HepG2 (cell line): ENCODE measurements around the gene PIM3. TPM values are rescaled to one million over a fixed set of nuclear protein-coding genes. Genes with fewer than 3 reads are reported as not detected.

ENCODE experiments used
- CHD4 ChIP-seq: fragments of 200-600 bp; sonication (generic); IDR thresholded peaks from 2 replicates; pipeline ENCODE4 v1.7.0; 2017; ENCODE audit warnings: mild to moderate bottlenecking, low read length, borderline replicate concordance
- FOXK2 ChIP-seq: fragments of 450-650 bp; IDR thresholded peaks from 2 replicates; pipeline ENCODE4 v1.6.1; 2016
- GMEB1 ChIP-seq: sonication (generic); formaldehyde crosslinking; IDR thresholded peaks from 2 replicates; pipeline ENCODE4 v1.5.1; 2020; ENCODE audit warnings: missing genetic modification reagents, mild to moderate bottlenecking, borderline replicate concordance
- HNRNPL ChIP-seq: fragments of 200-400 bp; formaldehyde crosslinking; IDR thresholded peaks from 2 replicates; pipeline ENCODE4 v1.6.1; 2017; ENCODE audit warnings: mild to moderate bottlenecking, low read depth, low read length
- HOXA9 ChIP-seq: sonication (generic); formaldehyde crosslinking; IDR thresholded peaks from 2 replicates; pipeline ENCODE4 v1.8.1; 2022; ENCODE audit warnings: missing genetic modification reagents, mild to moderate bottlenecking, moderate library complexity, borderline replicate concordance
- KDM2A ChIP-seq: sonication (generic); formaldehyde crosslinking; IDR thresholded peaks from 2 replicates; pipeline ENCODE4 v1.4.0; 2020; ENCODE audit warnings: low read depth, missing genetic modification reagents, borderline replicate concordance
- KDM5A ChIP-seq: fragments of 200-600 bp; sonication (generic); IDR thresholded peaks from 2 replicates; pipeline ENCODE4 v1.7.0; 2018; ENCODE audit warnings: antibody characterized with exemption, mild to moderate bottlenecking, low read length, borderline replicate concordance
- NR0B2 ChIP-seq: sonication (generic); formaldehyde crosslinking; IDR thresholded peaks from 2 replicates; pipeline ENCODE4 v1.4.0; 2020; ENCODE audit warnings: mild to moderate bottlenecking, missing genetic modification reagents
- SIX4 ChIP-seq: sonication (generic); formaldehyde crosslinking; IDR thresholded peaks from 2 replicates; pipeline ENCODE4 v1.4.0; 2020; ENCODE audit warnings: missing genetic modification reagents
- SRSF9 ChIP-seq: fragments of 200-400 bp; formaldehyde crosslinking; IDR thresholded peaks from 2 replicates; pipeline ENCODE4 v1.6.1; 2018; ENCODE audit warnings: borderline replicate concordance, mild to moderate bottlenecking, low read depth, low read length; ENCODE audit not compliant: insufficient read depth, poor library complexity, severe bottlenecking
- ZNF18 ChIP-seq: sonication (generic); formaldehyde crosslinking; IDR thresholded peaks from 2 replicates; pipeline ENCODE4 v1.8.0; 2022; ENCODE audit warnings: mild to moderate bottlenecking, missing genetic modification reagents; ENCODE audit not compliant: insufficient replicate concordance
- ZNF180 ChIP-seq: sonication (generic); formaldehyde crosslinking; IDR thresholded peaks from 2 replicates; pipeline ENCODE4 v1.4.0; 2020; ENCODE audit warnings: low read depth, missing genetic modification reagents, borderline replicate concordance
- ZNF34 ChIP-seq: sonication (generic); formaldehyde crosslinking; IDR thresholded peaks from 2 replicates; pipeline ENCODE4 v1.4.0; 2020; ENCODE audit warnings: mild to moderate bottlenecking, missing genetic modification reagents, borderline replicate concordance
- ZNF7 ChIP-seq: IDR thresholded peaks from 2 replicates; pipeline ENCODE4 v1.6.1; 2016; ENCODE audit warnings: missing biosample characterization, missing genetic modification reagents
- ZNF770 ChIP-seq: sonication (generic); formaldehyde crosslinking; IDR thresholded peaks from 2 replicates; pipeline ENCODE4 v1.5.0; 2020; ENCODE audit warnings: mild to moderate bottlenecking, missing genetic modification reagents
- ZNF777 ChIP-seq: sonication (generic); formaldehyde crosslinking; IDR thresholded peaks from 2 replicates; pipeline ENCODE4 v1.4.0; 2020; ENCODE audit warnings: missing genetic modification reagents
- ZNF850 ChIP-seq: sonication (generic); formaldehyde crosslinking; conservative IDR thresholded peaks from 2 replicates; pipeline ENCODE4 v1.9.0; 2021; ENCODE audit warnings: mild to moderate bottlenecking, missing genetic modification reagents
- ZSCAN9 ChIP-seq: IDR thresholded peaks from 2 replicates; pipeline ENCODE4 v1.6.1; 2016; ENCODE audit warnings: borderline replicate concordance
- polyA plus RNA-seq, 8 experiments: library from polyadenylated mRNA; depleted of rRNA in 3 of 8; stranded (reverse) in 7 of 8; unstranded in 1 of 8; fragments of >200 nt; fragmentation: Illumina TruSeq in 4 of 8; extraction: Trizol in 4 of 8; gene quantifications; 2 replicates each; pipeline versions ENCODE4 v1.2.1 to v1.2.3, GENCODE V29; 2011 to 2016; ENCODE audit warnings: low read depth in 4 of 8, missing spikeins in 1 of 8, mixed read lengths in 1 of 8; ENCODE audit not compliant: insufficient read depth in 1 of 8
- total RNA-seq, 5 experiments: library from RNA; depleted of rRNA; stranded (reverse); fragments of >200 nt; fragmentation: Illumina TruSeq; extraction: Trizol; gene quantifications; 2 replicates each; pipeline ENCODE4 v1.2.3, GENCODE V29; 2016; ENCODE audit warnings: low read depth in 1 of 5

The PIM3 gene
- total and polyA plus RNA-seq, 2 of the 13 experiments (the other 11 are each of a cell fraction or from before 2014, with no cell fraction given), result 21.6 to 31.2 TPM

- TF ChIP-seq GMEB1 (no peak), ZNF18 (CRISPR knock-in tag) (peak; percentile 91), ZNF777 (CRISPR knock-in tag) (peak; percentile 88), ZNF850 (CRISPR knock-in tag) (no peak), ZNF7 (CRISPR knock-in tag) (no peak), ZNF770 (0 out of 2 replicates have a peak, but pooled peaks have one; percentile 76), HNRNPL (peak; percentile 98), ZNF34 (CRISPR knock-in tag) (0 out of 2 replicates have a peak, but pooled peaks have one; percentile 61), KDM5A (no peak), ZSCAN9 (CRISPR knock-in tag) (peak; percentile 62; the same call in 1 of the 2 replicates), HOXA9 (CRISPR knock-in tag) (no peak; the same call in 1 of the 2 replicates), ZNF180 (CRISPR knock-in tag) (0 out of 2 replicates have a peak, but pooled peaks have one; percentile 68), CHD4 (peak; percentile 64; the same call in 1 of the 2 replicates), FOXK2 (no peak), SIX4 (no peak), NR0B2 (CRISPR knock-in tag) (no peak), KDM2A (CRISPR knock-in tag) (no peak; the same call in none of the 2 replicates), SRSF9 (no peak)
Measured at GRCh38 chr22:49948958-49949913, 11.3 kb upstream of the PIM3 start (continued).
